GM21576 (cell line): ENCODE measurements around the gene TECPR2.

Source experiments
- ATAC-seq: cut with Tn5 transposase; IDR thresholded peaks from one replicate; pipeline ENCODE4 v1.9.1; 2021; ENCODE audit warnings: mild to moderate bottlenecking, moderate library complexity; ENCODE audit not compliant: unreplicated experiment

The TECPR2 gene

DNA sequence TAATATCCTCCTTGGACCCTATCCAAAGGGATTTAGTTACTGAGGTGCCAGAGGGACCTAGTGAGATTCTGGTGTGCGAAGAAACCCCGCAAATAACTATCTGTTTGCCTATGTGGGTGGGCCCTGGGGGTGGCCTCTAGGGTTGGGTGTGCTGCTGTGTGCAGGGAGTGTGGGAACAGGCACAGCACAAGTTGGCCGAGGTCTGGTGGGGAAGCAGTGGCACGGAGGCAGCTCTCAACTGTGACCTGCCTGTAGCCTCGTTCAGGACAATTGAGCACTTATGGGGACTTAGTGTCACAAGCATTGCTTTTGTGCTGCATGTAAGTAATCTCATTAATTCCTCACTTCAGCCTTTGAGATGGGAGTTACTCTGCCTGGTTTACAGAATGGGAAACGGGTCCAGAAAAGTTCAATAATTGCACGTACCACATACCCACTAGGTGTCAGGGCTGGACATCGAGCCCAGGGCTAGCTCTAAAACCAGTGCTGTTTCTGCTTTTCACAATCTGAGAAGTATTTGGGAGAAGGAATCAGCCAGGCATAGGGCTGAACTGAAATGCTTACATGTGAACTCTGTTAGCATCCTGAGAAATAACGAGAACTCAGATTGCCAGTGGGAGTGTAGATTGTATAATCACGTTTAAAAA lies 58.8 kb downstream of the TECPR2 start:
- ATAC-seq: no peak

DNA sequence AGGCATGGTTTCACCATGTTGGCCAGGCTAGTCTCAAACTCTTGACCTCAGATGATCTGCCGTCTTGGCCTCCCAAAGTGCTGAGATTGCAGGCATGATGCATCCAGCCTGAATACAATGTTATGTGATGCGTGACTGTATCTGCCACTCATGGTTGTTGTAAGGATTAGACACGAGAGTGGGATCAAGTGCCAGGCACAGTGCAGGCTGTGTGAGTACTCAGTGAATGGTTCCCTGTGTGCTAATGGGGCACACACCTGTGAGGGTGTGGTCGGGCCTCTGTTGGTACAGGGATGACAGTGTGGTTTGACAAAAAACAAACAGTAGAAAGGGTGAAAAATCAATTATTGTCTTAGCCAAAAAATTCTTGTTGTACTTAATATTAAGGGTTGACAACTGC lies 61.8 kb downstream of the TECPR2 start:
- ATAC-seq: no peak

DNA sequence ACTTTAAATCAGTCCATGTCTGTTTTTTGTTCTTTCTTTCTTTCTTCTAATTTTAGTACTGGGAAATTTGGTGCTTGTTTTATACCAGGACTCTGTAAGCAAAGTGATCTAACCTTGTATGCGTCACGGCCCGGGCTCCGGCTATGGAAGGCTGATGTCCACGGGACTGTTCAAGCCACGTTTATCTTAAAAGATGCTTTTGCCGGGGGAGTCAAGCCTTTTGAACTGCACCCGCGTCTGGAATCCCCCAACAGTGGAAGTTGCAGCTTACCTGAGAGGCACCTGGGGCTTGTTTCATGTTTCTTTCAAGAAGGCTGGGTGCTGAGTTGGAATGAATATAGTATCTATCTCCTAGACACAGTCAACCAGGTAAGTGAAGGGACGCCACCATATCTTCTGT lies 62.2 kb downstream of the TECPR2 start:
- no peak for ATAC-seq

DNA sequence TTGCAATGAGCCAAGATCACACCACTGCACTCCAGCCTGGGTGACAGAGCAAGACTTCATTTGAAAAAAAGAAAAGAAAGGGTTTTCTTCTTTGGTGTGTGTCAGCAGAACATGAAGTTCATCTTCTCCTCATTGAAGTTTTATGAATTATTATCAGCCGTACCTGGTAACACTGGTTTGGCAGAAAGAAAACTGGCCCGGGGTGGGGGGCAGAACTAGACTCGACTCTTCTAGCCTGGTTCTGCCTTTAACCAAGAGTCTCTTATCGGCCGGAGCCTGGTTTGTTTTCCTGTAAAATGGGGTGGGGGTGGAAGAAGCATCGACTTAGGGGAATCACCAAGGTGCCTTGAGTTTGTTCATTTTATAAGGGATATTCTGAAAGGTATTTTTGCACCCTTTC lies 64.1 kb downstream of the TECPR2 start:
- no peak for ATAC-seq

DNA sequence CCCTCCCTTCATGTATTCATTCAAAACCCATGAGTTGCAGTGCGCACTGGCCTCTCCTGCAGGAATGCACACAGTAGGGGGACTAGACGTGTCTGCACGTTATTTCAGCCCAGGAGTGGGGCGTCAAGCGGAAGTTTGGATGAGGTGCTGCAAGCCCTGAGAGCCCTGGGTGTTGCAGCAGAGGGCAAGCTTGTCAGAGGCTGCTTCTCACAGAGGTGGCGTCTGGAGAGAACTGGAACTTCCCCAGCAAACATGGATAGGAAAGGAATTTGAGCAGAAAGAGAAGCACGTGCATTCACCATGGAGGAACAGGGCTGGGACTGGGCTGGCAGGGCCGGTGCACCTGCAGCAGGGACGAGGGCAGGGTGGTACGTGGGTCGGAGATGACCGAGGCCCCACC lies 64.9 kb downstream of the TECPR2 start:
- no peak for ATAC-seq

DNA sequence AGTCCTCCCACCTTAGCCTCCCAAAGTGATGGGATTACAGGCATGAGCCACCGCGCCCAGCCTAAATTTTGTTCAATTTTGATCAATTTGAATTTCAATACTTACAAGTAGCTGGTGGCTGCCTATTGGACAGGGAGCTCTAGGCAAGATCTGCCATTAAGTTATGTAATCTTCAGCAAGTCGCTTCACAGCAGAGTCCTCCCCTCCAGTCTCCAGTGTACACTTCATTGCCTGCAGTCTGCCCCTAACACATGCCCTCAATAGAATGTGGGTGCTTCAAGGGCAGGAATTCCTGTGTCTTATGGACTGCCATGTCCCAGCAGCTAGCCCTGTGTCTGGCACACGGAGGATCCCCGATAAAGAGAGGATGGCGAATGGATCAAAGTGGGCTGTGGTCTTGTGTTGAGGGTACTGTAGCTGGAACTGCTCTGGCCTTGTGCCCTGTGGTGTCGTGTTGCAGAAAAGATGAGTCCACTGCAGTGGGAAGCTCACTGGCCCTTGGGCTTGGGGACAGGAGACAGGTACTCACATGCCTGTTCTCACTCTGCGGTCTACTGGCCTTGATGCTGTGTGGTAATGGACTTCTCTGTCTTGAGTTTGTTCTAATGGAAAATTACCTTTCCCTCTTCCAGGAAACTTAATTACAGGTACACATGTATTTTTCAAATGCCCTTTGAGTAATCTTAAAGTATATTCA lies 67.6 kb downstream of the TECPR2 start:
- no peak for ATAC-seq

DNA sequence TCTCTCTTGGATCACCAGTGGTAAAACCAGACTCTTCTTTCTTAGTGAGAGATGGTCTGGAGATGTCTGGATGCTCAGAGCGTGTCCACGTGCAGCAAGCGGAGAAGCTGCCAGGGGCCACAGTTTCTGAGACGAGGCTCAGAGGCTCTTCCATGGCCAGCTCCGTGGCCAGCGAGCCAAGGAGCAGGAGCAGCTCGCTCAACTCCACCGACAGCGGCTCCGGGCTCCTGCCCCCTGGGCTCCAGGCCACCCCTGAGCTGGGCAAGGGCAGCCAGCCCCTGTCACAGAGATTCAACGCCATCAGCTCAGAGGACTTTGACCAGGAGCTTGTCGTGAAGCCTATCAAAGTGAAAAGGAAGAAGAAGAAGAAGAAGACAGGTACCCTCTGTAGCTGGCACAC lies 69.0 kb downstream of the TECPR2 start:
- ATAC-seq: no peak

DNA sequence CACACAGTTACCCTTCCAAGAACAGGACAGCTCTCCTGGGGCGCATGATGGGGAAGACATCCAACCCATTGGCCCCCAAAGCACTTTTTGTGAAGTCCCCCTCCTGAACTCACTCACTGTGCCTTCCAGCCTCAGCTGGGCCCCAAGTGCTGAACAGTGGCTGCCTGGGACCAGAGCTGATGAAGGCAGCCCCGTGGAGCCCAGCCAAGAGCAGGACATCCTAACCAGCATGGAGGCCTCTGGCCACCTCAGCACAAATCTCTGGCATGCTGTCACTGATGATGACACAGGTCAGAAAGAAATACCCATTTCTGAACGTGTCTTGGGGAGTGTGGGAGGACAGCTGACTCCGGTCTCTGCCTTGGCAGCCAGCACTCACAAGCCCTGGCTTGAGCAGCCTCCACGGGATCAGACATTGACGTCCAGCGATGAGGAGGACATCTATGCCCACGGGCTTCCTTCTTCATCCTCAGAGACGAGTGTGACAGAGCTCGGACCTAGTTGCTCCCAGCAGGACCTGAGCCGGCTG lies 72.0 kb downstream of the TECPR2 start:
- ATAC-seq: no peak

DNA sequence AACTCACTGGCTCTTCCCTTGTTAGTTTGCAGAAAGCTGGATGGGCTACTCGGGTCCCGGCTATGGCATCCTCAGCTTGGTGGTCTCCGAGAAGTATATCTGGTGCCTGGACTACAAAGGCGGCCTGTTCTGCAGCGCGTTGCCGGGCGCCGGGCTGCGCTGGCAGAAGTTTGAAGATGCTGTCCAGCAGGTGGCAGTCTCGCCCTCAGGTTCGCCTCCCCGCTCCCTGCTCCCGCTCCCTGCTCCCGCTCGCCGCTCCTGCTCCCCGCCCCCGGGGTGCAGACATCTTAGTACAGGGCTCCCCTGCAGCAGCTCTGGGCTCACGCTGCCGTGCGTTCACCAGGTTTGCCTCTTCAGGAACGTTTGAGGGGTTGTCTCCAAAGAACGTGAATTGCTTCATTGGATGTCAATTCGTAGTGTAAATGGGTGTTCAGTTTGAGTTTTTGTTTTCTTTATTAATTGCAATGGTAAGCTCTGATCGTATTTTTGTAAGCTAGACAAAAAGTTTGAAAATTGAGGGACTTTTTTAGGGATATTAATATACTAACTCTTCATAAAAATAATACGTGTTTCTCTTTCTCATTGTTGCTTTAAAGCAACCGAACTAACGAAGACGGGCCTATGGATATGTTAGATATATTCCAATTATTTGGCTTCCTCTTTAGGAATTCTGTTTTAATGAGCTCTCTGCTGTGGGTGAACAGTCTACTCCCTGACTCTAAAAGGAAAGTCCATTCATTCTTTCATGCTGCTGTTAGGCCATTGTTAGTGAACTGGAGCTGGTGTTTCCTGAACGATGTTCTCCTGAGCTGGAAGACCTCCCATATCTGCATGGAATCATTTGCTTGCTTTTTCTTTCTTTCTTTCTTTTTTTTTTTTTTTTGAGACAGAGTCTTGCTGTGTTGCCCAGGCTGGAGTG lies 75.5 kb downstream of the TECPR2 start:
- no peak for ATAC-seq

DNA sequence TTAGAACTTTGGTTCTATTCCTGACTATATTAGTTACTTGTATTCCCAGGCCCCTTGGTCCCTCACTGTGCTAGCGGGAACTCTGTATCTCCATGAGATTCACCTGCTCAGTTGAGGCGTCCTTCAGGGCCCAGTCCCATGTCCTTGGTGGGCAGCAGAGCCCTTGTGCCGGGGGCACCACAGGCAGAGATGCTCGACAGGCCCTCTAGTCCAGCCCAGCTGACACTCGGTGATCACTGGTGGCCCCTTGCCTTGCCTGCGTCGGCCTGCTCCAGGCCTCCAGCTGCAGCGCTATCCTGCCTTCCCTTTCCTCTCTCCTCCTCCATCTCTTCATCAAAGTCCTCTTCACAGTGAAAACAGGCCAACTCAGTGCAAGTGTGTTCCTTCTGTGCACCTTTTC lies 76.8 kb downstream of the TECPR2 start:
- ATAC-seq: no peak

DNA sequence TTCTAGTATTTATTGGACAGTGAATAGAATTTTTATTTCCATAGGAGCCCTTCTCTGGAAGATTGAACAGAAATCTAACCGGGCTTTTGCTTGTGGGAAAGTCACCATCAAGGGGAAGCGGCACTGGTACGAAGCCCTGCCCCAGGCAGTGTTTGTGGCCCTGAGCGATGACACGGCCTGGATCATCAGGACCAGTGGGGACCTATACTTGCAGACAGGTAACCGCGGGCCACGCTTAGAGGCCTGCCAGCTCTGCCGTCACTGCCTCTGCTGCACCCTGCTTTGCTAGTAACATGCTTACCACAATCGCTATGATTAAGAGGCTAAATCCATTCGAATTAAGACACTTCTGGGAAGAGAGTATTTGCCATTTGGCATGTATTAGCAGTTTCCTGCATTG lies 77.7 kb downstream of the TECPR2 start:
- no peak for ATAC-seq

DNA sequence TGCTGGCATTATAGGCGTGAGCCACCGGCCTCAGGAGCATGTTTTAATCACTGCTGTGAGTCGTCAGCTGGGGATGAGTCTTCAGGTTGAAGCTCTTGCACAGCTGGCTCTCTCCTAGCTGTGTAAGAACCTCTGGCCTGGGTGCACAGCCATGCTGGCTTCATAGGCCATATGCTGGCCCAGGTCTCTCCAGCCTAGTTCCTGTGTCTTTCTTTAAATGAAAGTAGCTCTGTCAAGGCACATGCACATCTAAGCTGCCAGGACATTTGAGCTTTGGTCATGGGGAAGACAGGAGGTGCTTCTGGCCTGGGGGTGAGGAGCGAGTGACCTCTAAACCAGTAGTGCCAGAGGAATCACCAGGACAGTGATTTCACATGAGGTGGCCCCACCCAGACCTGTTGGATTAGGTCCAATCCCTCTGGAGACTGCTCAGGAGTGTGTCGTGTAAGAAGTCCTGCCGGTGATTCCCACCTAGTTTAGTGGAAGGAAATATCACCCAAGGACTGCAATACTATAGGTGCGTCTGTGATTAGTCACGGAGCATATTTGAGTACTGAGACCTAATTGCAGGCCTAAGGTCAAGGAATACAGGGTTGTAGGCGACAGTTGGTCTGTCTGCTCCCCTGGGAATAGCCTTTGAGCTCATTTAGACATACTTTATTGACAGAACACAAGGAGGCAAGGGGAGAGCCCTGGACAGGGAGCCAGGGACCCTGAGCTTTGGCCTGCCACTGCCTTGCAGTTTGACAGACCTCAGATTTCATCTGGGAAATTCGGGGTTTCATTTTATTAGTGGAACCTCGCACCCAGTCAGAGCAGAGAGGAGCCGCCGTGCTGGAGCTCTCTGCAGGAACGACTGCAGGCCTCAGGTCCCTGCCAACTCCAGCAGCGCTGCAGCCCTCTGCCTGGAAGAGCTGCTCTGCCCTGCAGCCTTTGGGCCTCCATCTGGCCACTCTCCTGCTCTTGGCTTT lies 79.8 kb downstream of the TECPR2 start:
- ATAC-seq: no peak

DNA sequence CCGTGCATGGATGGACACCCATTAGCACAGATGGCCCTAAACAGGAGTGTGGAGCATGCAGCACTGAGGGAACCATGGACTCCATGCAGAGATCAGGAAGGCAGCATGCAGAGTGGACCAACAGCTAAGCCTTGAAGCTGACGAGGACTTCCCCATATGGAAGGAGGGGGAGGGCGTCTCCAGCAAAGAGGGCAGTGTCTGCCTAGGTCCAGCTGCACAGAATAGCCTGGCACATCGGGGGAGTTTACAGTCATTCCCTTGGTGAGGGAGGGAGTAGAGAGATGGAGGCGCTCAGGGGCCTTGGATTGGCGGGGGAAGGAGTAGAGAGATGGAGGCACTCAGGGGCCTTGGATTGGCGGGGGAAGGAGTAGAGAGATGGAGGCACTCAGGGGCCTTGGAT lies 82.3 kb downstream of the TECPR2 start:
- ATAC-seq: no peak

DNA sequence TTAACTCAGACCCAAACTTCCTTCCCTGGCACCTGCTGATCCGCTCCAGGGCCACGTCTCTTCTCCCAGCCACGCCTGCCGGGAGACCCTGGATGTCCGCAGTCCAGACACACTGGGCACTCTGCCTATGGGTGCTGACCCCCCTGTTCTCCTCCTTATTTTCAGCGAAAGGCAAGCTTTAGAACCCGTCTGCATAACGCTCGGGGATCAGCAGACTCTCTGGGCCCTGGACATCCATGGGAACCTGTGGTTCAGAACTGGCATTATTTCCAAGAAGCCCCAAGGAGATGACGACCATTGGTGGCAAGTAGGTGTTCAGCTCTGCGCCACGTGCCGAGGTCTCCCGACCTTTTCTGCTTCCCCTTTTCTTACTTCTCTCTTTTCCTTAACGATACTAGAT lies 82.9 kb downstream of the TECPR2 start:
- ATAC-seq: no peak

DNA sequence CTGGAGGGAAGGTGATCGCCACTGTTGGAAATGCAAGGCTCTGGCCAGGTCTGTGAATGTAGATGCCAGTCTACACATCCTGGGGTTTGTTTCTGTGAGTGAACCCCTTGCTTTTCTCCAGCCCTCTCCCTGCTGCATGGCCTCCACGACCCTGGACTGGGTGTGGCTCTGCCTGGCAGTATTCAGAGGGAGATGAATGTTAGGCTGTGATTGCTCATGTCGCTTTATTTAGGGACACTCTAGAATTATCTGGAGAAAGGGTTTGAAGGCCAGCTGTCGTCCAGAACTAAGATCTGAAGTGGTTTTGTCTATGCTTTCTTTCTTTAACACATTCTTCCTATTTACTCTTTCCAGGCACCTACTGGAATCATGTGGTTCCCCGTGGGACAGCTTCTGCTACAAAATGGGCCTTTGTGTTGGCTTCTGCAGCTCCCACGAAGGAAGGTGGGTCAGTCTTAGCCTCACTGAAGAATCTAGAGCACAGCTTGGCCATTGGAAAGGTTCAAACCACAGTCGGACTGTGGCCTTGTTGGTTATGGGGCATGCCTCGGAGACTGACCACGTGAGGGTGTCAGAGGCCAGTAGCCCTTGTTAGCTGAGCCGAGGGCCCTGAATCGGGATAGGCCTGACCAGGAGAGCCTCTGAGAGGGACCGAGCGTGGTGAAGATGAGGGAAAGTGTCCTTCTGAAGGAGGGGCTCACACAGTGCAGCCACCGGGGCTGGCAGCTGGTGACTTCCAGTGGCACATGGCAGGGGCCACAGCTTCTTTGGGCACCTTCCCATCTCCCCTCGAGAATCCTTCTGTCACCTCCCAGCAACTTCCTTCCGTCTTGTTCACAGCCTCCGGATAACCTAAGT lies 87.7 kb downstream of the TECPR2 start:
- no peak for ATAC-seq

DNA sequence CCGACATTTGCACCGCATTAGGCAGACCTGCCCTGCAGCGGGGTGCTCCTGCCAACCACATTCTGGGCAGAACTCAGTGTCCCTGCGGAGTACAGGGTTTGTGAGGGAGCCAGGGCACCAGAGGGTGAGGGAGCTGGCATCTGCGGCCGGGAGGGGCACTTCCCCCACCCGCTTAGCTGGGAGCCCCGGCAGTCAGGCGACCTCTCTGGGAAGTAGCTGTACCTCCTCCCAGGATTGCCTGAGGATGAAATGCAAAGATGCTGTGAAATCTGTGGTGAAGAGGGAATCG lies 88.3 kb downstream of the TECPR2 start:
- no peak for ATAC-seq

DNA sequence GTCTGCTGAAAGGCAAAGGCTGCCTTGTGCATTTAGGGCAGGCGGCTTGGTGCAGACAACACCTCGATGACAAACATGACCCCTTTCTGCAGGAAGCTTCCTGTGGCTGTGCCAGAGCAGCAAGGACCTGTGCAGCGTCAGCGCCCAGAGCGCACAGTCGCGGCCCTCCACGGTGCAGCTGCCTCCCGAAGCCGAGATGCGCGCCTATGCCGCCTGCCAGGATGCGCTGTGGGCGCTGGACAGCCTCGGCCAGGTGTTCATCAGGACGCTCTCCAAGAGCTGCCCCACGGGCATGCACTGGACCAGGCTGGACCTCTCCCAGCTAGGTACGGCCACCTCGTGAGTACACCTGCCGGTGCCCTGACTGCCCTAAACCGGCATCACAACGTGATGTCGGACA lies 89.6 kb downstream of the TECPR2 start:
- no peak for ATAC-seq

DNA sequence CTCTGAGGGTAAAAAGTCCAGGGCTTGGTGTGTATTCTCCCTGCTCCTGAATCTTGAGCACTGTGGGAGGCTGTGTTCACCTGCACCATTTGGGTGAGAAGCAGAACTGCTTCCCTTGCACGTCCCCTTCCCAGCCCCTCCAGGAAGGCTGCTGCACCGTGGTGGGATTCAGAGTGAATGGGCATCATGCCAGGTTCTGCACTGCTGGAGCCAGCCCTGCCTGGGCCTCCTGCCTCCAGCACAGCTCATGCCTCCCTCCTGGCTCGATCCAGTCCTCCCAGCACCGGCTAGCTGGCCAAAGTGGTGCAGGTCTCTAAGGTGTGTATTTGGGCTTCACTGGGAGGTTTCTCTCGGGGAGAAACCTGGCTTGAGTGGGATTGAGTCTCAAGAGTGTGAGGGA lies 92.0 kb downstream of the TECPR2 start:
- no peak for ATAC-seq

DNA sequence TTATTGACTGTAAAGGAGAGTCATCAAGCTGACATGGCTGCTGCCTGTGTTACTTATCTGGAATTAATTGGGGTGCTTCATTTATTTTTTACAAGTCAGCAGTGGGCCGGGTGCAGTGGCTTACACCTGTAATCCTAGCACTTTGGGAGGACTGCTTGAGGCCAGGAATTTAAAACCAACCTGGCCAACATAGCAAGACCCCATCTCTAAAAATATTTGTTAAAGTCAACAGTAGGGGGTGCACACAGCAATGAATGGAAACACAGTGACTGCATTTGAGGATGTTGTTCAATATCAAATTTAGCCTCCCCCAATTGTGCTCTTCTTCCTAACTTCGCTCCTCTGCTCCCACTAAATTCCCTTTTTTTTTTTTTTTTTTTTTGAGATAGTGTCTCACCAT lies 94.8 kb downstream of the TECPR2 start:
- ATAC-seq: no peak
